ENCODE measurements around the gene CTNNA1.

CTNNA1 gene

DNA sequence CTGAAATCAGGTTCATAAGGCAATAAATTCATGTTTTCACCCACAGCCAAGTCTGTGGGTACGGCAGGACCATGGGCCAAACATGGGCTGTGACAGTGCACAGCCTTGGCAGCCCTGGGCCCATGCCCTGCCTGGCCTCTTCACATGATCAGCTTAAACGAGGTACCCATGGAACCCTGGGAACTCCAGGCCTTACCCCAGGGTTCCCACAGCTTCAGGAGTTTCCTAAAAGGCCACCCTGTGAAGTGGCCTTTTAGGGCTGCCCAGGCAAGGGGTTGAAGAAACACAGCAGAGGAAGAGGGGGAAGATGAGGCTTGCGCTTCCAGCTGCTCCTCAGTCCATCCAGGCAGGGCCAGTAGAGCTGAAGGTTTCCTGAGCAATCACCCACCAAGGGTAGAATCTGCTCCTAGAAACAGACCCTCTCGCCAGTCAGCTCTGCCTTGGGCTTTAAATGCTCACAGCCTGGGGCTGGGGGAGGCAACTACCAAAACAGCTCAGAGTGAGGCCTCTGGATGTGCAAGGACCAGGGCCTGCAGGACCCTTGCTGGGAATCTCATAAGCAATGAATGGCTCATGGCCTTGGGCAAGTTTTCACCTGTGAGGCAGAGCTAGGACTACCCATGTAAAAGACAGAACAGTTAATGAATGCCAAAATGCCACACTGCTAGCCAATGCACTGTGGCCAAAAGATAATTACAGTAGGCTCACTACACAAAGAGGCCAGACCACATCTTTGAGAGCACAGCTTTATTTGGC is 201.2 kb downstream of the CTNNA1 start:
- TF ChIP-seq CTCF (IDR thresholded peaks at IDR 0.05; ENCODE audit: extremely low read depth, insufficient read depth, missing control alignments), result no peak
- no peak for DNase-seq (ENCODE audit: low spot score)
- in situ Hi-C loops (cut with MboI; ENCODE audit: low pct_unique_long_range_greater_than_20kb, low sequenced_read_pairs, unreplicated experiment), result no loop called here

GRCh38 chr5:138955013-138955660 is 201.9 kb downstream of the CTNNA1 start:
- no peak for TF ChIP-seq CTCF (IDR thresholded peaks at IDR 0.05; ENCODE audit: extremely low read depth, insufficient read depth, missing control alignments)
- in situ Hi-C loops (cut with MboI; ENCODE audit: low pct_unique_long_range_greater_than_20kb, low sequenced_read_pairs, unreplicated experiment), result no loop called here
- DNase-seq (ENCODE audit: low spot score), result no peak

DNA sequence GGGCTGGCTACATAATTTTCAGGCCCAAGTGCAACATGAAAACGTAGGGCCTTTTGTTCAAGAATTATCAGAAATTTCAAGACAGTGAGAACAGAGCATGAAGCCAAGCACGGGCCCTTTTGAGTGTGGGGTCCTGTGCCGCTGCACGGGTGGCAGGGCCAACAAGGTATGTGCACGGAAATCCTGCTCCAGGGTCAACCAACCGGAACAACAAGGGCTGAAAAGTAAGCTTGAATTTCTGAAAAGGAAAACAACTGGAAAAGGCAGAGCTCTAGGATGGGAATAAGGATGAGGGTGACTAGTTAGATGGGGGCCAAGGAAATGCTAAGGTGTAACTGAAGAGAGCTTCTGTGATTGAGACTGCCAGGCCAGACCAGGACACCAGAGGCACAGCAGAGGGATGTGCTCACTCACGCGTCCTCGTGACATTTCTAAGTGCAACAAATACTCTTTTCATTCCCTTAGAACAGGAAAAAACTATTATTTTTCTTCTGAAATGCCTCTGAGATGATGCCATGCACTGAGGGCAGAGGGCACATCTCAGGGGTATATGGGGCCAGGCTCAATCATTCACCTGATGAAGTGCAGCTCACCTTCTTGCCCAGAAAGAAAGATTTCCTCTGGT is 202.6 kb downstream of the CTNNA1 start:
- no peak for TF ChIP-seq CTCF (IDR thresholded peaks at IDR 0.05; ENCODE audit: extremely low read depth, insufficient read depth, missing control alignments)
- in situ Hi-C loops (cut with MboI; ENCODE audit: low pct_unique_long_range_greater_than_20kb, low sequenced_read_pairs, unreplicated experiment), result no loop called here
- no peak for DNase-seq (ENCODE audit: low spot score)

GRCh38 chr5:138956801-138957200 is 203.6 kb downstream of the CTNNA1 start:
- no peak for TF ChIP-seq CTCF (IDR thresholded peaks at IDR 0.05; ENCODE audit: extremely low read depth, insufficient read depth, missing control alignments)
- in situ Hi-C loops (cut with MboI; ENCODE audit: low pct_unique_long_range_greater_than_20kb, low sequenced_read_pairs, unreplicated experiment), result no loop called here
- DNase-seq (ENCODE audit: low spot score), result no peak

DNA sequence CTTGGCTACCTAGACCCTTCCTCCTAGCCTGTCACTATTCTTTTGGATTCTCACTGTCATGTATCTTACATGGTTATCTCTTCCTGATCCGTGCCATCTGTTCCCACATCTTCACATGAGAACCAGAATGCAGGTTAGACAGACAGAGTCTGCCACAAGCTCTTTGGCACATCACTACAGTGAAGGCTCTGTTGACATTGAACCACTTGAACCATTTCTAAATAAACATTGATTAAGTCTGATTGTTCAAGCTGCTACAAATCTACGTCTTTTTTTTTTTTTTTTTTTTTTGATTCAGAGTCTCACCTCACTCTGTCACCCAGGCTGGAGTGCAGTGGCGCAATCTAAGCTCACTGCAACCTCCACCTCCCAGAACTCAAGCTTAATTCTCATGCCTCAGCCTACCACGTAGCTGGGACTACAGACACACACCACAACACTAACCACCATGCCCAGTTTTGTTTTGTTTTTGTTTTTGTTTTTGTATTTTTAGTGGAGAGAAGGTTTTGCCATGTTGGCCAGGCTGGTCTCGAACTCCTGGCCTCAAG is 207.0 kb downstream of the CTNNA1 start:
- in situ Hi-C loops (cut with MboI; ENCODE audit: low pct_unique_long_range_greater_than_20kb, low sequenced_read_pairs, unreplicated experiment), result no loop called here
- no peak for TF ChIP-seq CTCF (IDR thresholded peaks at IDR 0.05; ENCODE audit: extremely low read depth, insufficient read depth, missing control alignments)
- no peak for DNase-seq (ENCODE audit: low spot score)

- in situ Hi-C loops (cut with MboI; ENCODE audit: low pct_unique_long_range_greater_than_20kb, low sequenced_read_pairs, unreplicated experiment), result no loop called here
- no peak for TF ChIP-seq CTCF (IDR thresholded peaks at IDR 0.05; ENCODE audit: extremely low read depth, insufficient read depth, missing control alignments)
- DNase-seq (ENCODE audit: low spot score), result no peak
Observed at GRCh38 chr5:138961221-138961620, 208.0 kb downstream of the CTNNA1 start.

Data from GM13977 (cell line).